ENCODE results near the gene TGM1.

DNA sequence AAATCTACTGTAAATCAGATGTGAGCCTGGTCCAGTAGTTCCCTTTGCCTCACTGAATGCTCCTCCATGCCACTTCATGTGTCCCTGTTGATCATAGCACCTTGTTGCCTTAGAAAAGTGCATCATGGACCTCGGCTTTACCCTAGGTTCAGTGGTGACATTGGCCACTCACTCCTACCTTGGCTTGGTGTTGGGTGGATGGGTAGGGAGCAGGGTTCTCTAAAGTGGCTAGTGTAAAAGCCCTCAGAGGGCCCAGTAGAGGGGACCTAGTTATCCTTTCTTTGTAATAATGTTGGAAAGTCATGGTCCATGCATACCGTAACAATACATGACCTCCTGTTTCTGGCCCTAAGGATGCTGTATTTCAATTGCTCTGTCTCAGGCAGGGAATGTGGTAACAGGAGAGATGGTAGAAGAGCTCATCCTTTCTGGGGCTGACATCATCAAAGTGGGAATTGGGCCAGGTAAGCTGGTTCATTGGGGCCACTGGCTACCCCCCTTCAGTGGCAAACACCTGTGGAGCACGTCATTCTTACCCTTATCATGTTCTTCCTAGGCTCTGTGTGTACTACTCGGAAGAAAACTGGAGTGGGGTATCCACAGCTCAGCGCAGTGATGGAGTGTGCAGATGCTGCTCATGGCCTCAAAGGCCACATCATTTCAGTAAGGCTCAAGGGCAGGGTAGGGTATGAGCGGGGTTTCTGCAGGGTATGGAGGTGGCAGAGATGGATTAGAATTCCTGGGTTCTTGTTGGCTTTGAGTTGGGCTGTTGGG lies 26.1 kb downstream of the TGM1 start:
- TF ChIP-seq, protein P1, sequence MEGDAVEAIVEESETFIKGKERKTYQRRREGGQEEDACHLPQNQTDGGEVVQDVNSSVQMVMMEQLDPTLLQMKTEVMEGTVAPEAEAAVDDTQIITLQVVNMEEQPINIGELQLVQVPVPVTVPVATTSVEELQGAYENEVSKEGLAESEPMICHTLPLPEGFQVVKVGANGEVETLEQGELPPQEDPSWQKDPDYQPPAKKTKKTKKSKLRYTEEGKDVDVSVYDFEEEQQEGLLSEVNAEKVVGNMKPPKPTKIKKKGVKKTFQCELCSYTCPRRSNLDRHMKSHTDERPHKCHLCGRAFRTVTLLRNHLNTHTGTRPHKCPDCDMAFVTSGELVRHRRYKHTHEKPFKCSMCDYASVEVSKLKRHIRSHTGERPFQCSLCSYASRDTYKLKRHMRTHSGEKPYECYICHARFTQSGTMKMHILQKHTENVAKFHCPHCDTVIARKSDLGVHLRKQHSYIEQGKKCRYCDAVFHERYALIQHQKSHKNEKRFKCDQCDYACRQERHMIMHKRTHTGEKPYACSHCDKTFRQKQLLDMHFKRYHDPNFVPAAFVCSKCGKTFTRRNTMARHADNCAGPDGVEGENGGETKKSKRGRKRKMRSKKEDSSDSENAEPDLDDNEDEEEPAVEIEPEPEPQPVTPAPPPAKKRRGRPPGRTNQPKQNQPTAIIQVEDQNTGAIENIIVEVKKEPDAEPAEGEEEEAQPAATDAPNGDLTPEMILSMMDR (IDR thresholded peaks at IDR 0.05) = no peak
- no peak for TF ChIP-seq POLR2A (IDR thresholded peaks at IDR 0.05)

Data from Peyer's patch (tissue), 4 donors.